GM12878 (cell line): ENCODE measurements around the gene CCS. TPM values are rescaled to one million over a fixed set of nuclear protein-coding genes. Genes with fewer than 3 reads are reported as not detected.

Source experiments
- ASH2L ChIP-seq: fragments of 300-600, 200-600 bp; sonication (generic); IDR thresholded peaks from 2 replicates; pipeline ENCODE4 v1.6.1; 2017; ENCODE audit warnings: low read depth, mild to moderate bottlenecking, borderline replicate concordance
- BHLHE40 ChIP-seq, 2 experiments: fragments of 450-650 bp in 1 of 2; IDR thresholded peaks; 2 replicates each; pipeline ENCODE4 v1.6.1; 2011 to 2017; ENCODE audit warnings: low read depth in 2 of 2, borderline replicate concordance in 1 of 2, improper control_type of control experiment in 1 of 2, low read length in 1 of 2, mild to moderate bottlenecking in 1 of 2
- CBX5 ChIP-seq: sonication (generic); IDR thresholded peaks from 2 replicates; pipeline ENCODE4 v1.6.1; 2016; ENCODE audit warnings: low read depth, moderate library complexity, mild to moderate bottlenecking, inconsistent platforms
- CHD4 ChIP-seq: fragments of 200-600 bp; sonication (generic); IDR thresholded peaks from 2 replicates; pipeline ENCODE4 v1.6.1; 2016; ENCODE audit warnings: mild to moderate bottlenecking
- E4F1 ChIP-seq: fragments of 450-650 bp; IDR thresholded peaks from 2 replicates; pipeline ENCODE4 v1.6.1; 2018; ENCODE audit warnings: borderline replicate concordance, mild to moderate bottlenecking; ENCODE audit not compliant: partially characterized antibody
- EGR1 ChIP-seq, 2 experiments: IDR thresholded peaks; 1 replicate in 1 of 2; 2 replicates in 1 of 2; pipeline ENCODE4 v1.6.1; 2011 to 2012; ENCODE audit warnings: low read depth in 2 of 2, low read length in 2 of 2, borderline replicate concordance in 1 of 2, mild to moderate bottlenecking in 1 of 2, moderate library complexity in 1 of 2
- FOXK2 ChIP-seq: fragments of 450-650 bp; IDR thresholded peaks from 2 replicates; pipeline ENCODE4 v1.6.1; 2017; ENCODE audit warnings: mild to moderate bottlenecking, moderate library complexity
- GABPA ChIP-seq: IDR thresholded peaks from 2 replicates; pipeline ENCODE4 v1.6.1; 2014; ENCODE audit warnings: antibody characterized with exemption, low read depth, mild to moderate bottlenecking, inconsistent platforms
- MAX ChIP-seq: IDR thresholded peaks from 2 replicates; pipeline ENCODE4 v1.6.1; 2012; ENCODE audit warnings: low read depth, low read length, improper control_type of control experiment
- MXI1 ChIP-seq: fragments of 150-350 bp; IDR thresholded peaks from 2 replicates; pipeline ENCODE4 v1.6.1; 2011; ENCODE audit warnings: low read depth, mild to moderate bottlenecking, inconsistent platforms, low read length, improper control_type of control experiment
- MYB ChIP-seq: fragments of 150-350 bp; IDR thresholded peaks from 2 replicates; pipeline ENCODE4 v1.6.1; 2014; ENCODE audit warnings: mild to moderate bottlenecking, low read depth, low read length, borderline replicate concordance
- NFXL1 ChIP-seq: fragments of 450-650 bp; IDR thresholded peaks from 2 replicates; pipeline ENCODE4 v1.6.1; 2017; ENCODE audit warnings: antibody characterized with exemption, mild to moderate bottlenecking, borderline replicate concordance
- RCOR1 ChIP-seq: conservative IDR thresholded peaks from 2 replicates; pipeline ENCODE4 v1.6.1; 2012; ENCODE audit warnings: low read depth, low read length, improper control_type of control experiment
- REST ChIP-seq: IDR thresholded peaks from 2 replicates; pipeline ENCODE4 v1.6.1; 2012; ENCODE audit warnings: mild to moderate bottlenecking, low read depth, low read length
- SIN3A ChIP-seq: IDR thresholded peaks from 2 replicates; pipeline ENCODE4 v1.6.1; 2012; ENCODE audit warnings: low read depth, low read length, improper control_type of control experiment
- SIX5 ChIP-seq: IDR thresholded peaks from 2 replicates; pipeline ENCODE4 v1.6.1; 2011; ENCODE audit warnings: mild to moderate bottlenecking, low read depth, low read length, moderate library complexity; ENCODE audit not compliant: severe bottlenecking
- SREBF1 ChIP-seq: IDR thresholded peaks from 2 replicates; pipeline ENCODE4 v1.6.1; 2012; ENCODE audit warnings: mild to moderate bottlenecking, low read length
- SUZ12 ChIP-seq: fragments of 200-600 bp; sonication (generic); IDR thresholded peaks from one replicate; pipeline ENCODE4 v1.6.1; 2018; ENCODE audit warnings: antibody characterized with exemption, mild to moderate bottlenecking; ENCODE audit not compliant: unreplicated experiment
- TAF1 ChIP-seq: IDR thresholded peaks from 2 replicates; pipeline ENCODE4 v1.6.1; 2011; ENCODE audit warnings: mild to moderate bottlenecking, low read depth, low read length, borderline replicate concordance
- TARDBP ChIP-seq: IDR thresholded peaks from 2 replicates; pipeline ENCODE4 v1.6.1; 2016; ENCODE audit warnings: borderline replicate concordance
- TCF7 ChIP-seq: IDR thresholded peaks from 2 replicates; pipeline ENCODE4 v1.6.1; 2014; ENCODE audit warnings: antibody characterized with exemption, borderline replicate concordance
- USF1 ChIP-seq: IDR thresholded peaks from 2 replicates; pipeline ENCODE4 v1.6.1; 2011; ENCODE audit warnings: borderline replicate concordance, low read depth, mild to moderate bottlenecking, moderate library complexity, mixed read lengths, low read length; ENCODE audit not compliant: insufficient read depth; ENCODE audit errors: extremely low read length
- YBX1 ChIP-seq: fragments of 450-650 bp; IDR thresholded peaks from 2 replicates; pipeline ENCODE4 v1.6.1; 2016; ENCODE audit warnings: antibody characterized with exemption
- polyA plus RNA-seq, 11 experiments: library from polyadenylated mRNA; depleted of rRNA in 4 of 11; unstranded in 6 of 11; stranded (reverse) in 5 of 11; fragments of >200 nt; fragmentation: Nextera tagmentation in 4 of 11; fragmentation: Illumina TruSeq in 1 of 11; extraction: Ambion mirVana in 4 of 11; extraction: Trizol in 1 of 11; gene quantifications; 1 replicate in 1 of 11; 2 replicates in 10 of 11; pipeline versions ENCODE4 v1.2.1 to v1.2.3, GENCODE V29; 2011 to 2016; ENCODE audit warnings: inconsistent platforms in 2 of 11, missing spikeins in 2 of 11, low read depth in 1 of 11
- total RNA-seq, 4 experiments: library from RNA; depleted of rRNA in 3 of 4; stranded (reverse); fragments of >200 nt in 3 of 4; fragmentation: Illumina TruSeq in 1 of 4; extraction: Trizol in 1 of 4; gene quantifications; 2 replicates each; pipeline versions ENCODE4 v1.2.1 to v1.2.3, GENCODE V29; 2013 to 2021

Gene CCS
- total and polyA plus RNA-seq, 10 of the 15 experiments (the other 5 are each of a cell fraction or from before 2014, with no cell fraction given): 1.5 to 44.2 (median 30.6) TPM

- TF ChIP-seq YBX1 (no peak), SIX5 (no peak), ASH2L (no peak), BHLHE40 (IDR thresholded peaks at IDR 0.05; ENCODE audit: borderline replicate concordance in 1 of 2, low read depth in 2 of 2, low read length in 1 of 2) (peak; percentile 25 to 68; a peak in 3 of 4 replicates), MYB (no peak), USF1 (peak; percentile 74), TARDBP (no peak), EGR1 (IDR thresholded peaks at IDR 0.05; ENCODE audit: borderline replicate concordance in 1 of 2, low read depth in 2 of 2, low read length in 2 of 2) (no peak), CBX5 (no peak), MXI1 (no peak), SIN3A (no peak), FOXK2 (peak; percentile 70), SREBF1 (no peak), REST (no peak), TCF7 (no peak), RCOR1 (no peak), CHD4 (no peak), NFXL1 (no peak), E4F1 (no peak), SUZ12 (peak; percentile 78), MAX (peak; percentile 84), TAF1 (no peak), GABPA (no peak)
Measured at GRCh38 chr11:66568124-66568916, 24.7 kb upstream of the CCS start, which contains the start of gene CTSF (continued).
